Activated CD8-positive, alpha-beta memory T cell treated with anti-CD3 and anti-CD28 coated beads, Interleukin-2, amount 50 U/mL, for 1 hour (primary cell): ENCODE data around the gene SNX18.

Experiments used
- DNase-seq: peaks from one replicate; pipeline ENCODE4 v3.0.0-alpha.2; 2020; ENCODE audit errors: extremely low read depth

The SNX18 gene

DNA sequence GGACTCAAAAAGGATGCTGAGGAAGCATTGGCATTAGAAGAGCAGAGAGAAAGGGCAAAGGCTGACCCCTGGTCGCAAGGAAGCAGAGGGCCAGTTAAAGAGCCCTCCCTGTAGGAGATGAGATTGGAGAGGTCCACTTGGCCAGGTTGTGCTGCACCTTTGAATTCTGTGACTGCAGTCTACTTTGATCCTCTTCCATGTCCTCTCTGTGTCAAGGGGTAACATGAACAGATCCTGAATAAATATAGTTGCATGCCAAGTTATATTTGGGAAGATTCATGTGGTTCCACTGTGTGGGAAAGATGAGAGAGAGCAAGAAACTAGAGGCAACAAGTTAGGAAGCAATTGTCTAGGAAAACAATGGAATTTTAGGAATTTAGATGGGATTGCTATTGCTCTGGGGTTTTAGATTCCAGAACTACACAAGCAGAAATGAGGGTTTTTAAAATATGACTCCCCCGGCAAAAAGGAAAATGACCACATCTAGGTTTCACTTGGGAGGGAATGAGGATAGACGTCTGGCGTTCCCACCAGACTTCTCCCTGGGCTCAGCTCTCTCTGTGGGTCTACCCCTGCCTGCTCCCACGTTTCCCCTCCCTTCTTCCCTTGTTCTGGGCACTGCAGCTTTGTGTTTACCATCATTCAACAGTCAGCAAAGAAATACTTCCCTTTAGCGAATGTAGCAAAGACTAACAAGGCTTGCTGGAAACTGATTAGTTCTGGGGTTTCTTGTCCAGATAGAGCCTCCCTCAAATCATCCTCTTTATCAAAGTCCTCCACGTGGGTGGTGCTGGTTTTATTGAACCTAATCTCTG lies 63.6 kb downstream of the SNX18 start:
- DNase-seq: no peak

DNA sequence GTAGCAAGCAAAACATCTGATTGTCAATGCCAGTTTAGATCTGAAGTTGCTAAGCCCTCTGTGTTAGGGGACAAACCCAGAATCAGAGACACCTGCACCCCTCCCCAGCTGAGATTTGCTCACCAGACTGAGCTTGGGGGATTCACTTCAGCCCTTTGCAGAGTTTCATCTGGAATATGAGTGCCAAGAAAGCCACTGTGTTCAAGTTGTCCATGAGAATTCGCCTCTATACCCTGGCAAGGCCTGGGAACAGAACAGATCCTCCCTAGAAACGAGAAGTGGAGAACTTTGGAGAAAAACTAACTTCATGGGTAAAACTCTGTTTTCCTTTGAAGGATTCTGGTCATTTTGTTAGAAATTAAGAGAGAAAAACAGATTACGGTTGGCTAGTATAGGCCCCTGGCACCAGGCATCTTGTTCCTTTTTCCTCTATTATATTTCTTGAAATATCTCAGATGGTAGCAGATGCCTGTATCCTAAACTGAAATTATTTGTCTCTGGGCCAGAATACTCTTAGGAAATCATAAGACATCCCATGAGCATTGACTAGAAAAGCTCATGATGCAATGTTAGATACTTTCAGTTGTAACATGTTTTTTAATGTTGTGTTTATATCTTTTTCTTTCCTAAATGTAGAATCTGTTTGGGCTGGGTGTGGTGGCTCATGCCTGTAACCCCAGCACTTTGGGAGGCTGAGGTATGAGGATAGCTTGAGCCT lies 64.4 kb downstream of the SNX18 start:
- DNase-seq: no peak

DNA sequence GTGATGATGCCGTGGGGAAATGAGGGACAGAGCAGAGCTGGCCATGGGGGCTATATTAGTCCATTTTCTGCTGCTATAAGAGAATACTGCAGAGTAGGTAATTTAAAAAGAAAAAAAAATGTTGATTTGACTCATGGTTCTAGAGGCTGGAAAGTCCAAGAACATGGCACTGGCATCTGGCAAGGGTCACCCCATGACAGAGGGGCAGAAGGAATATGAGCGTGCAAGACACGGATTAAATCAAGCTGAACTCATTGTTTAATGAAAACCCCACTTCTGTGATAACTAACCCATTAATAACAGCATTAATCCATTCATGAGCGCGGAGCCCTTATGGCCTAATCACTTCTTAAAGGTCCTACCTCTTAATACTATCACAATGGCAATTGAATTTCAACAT lies 68.8 kb downstream of the SNX18 start:
- DNase-seq: no peak

DNA sequence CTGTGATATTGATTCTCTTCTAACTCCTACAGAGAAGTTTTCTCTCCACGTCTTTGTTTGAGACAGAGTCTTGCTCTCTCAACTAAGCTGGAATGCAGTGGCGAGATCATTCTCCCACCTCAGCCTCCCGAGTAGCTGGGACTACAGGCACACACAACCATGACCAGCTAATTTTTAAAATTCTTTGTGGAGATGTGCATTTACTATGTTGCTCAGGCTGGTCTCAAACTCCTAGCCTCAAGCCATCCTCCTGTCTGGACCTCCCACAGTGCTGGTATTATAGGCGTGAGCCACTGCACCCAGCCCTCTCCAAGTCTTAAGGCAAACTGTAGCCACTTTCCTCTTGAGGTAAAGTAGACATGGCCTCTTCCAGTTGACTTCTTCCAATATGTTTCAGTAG lies 72.2 kb downstream of the SNX18 start:
- no peak for DNase-seq

DNA sequence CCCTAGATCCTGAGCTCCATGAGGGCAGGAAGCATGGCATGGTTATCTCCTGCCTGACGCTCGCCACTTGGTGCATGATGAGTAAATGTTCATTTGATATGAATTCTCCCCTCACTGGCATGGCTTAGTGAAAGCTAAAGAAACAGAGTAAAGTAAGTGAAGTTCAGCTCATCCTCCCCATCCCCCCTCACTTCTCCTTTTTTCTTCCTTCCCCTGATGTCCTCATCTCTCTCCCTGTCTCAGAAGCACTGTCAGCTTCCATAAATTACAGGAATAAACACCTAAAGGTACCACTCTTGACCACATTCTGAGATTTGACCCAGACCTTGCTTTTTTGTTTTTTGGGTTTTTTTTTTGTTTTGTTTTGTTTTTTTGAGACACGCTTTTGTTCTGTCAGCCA lies 73.3 kb downstream of the SNX18 start:
- no peak for DNase-seq

- DNase-seq: no peak
These were observed 76.2 kb downstream of the SNX18 start for GRCh38 chr5:54593779-54594178.

DNA sequence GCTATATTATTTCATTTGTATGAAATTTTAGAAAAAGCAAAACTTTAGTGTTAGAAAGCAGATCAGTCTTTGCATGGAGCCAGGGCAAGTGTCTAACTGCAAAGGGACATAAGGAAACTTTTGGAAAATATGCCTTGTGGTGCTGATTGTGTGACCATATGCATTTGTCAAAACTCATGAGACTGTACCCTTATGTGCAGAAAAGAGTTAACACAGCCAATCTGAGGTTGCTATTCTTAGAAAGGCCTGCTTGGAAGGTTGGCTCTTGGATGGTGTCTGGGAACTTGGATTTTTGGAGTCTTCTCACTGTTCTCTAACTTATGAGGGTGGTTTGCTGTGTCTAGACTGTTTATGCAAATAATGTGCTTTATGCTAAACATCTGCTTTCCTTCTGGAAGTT lies 76.6 kb downstream of the SNX18 start:
- DNase-seq: no peak

- DNase-seq: no peak
These were observed 78.2 kb downstream of the SNX18 start for GRCh38 chr5:54595721-54596120.
